Erythroblast (primary cell): ENCODE data around the gene MICA.

Experiments
- DNase-seq, 2 experiments: peaks; one replicate each; lab custom pipeline; 2025; lab: John Stamatoyannopoulos, UW
- GATA1 ChIP-seq: IDR thresholded peaks from 2 replicates; pipeline ENCODE4 v1.6.1; 2011; ENCODE audit warnings: low read depth, mild to moderate bottlenecking, control low read depth, low read length, moderate library complexity
- POLR2A ChIP-seq: IDR thresholded peaks from 2 replicates; pipeline ENCODE4 v1.6.1; 2011; ENCODE audit warnings: mild to moderate bottlenecking, low read length

Gene MICA

DNA sequence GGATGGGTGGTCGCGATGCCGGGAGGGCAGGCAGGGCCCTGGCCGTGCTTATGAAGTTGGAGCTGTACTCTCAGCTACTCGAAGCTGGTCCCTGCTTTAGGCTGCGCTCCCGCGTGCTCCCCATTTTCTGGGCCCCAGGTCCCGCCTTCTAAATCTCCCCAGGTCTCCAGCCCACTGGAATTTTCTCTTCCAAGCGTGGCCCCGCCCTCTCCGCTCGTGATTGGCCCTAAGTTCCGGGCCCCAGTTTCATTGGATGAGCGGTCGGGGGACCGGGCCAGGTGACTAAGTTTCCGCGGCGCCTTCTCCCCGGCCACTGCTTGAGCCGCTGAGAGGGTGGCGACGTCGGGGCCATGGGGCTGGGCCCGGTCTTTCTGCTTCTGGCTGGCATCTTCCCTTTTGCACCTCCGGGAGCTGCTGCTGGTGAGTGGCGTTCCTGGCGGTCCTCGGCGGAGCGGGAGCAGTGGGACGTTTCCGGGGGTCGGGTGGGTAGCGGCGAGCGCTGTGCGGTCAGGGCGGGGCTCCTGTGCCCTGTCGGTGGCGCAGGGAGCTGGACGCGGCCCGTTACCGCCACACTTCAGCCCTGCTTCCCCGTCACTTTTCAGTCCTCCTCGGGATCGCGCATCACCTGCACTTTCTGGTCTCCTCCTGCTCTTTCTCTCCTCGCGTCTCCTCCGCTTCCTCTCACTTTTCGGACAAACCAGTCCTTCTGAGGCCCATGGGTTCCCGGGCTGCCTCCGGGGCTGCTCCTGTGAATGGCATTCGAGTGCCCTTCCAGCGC is at the start of gene MICA:
Gene MICA, plus strand, starts transcription at position 313 of the 778 bp plus-strand sequence. Its CDS starts 38 bp downstream, at position 351.
- peak; percentile 54 to 74 for DNase-seq
- TF ChIP-seq GATA1 (no peak), POLR2A (peak; percentile 27)

GRCh38 chr6:31354158-31354863 is 49.1 kb upstream of the MICA start:
- DNase-seq: no peak
- TF ChIP-seq POLR2A (no peak), GATA1 (no peak)

GRCh38 chr6:31354864-31355582 is 48.4 kb upstream of the MICA start:
- TF ChIP-seq GATA1 (no peak), POLR2A (no peak)
- DNase-seq: no peak

GRCh38 chr6:31355583-31355948 is 47.8 kb upstream of the MICA start:
- no peak for DNase-seq
- TF ChIP-seq GATA1: no peak
- TF ChIP-seq POLR2A: no peak

DNA sequence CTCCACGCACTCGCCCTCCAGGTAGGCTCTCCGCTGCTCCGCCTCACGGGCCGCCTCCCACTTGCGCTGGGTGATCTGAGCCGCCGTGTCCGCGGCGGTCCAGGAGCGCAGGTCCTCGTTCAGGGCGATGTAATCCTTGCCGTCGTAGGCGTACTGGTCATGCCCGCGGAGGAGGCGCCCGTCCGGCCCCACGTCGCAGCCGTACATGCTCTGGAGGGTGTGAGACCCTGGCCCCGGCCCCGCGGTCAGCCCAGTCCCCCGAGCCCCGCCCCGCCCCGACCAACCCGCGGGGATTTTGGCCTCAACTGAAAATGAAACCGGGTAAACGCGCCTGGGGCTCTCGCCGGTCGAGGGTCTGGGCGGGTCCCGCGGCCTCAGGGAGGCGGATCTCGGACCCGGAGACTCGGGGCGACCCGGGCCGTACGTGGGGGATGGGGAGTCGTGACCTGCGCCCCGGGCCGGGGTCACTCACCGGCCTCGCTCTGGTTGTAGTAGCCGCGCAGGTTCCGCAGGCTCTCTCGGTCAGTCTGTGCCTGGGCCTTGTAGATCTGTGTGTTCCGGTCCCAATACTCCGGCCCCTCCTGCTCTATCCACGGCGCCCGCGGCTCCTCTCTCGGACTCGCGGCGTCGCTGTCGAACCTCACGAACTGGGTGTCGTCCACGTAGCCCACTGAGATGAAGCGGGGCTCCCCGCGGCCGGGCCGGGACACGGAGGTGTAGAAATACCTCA is 47.0 kb upstream of the MICA start:
- DNase-seq: peak in 1 of 2 experiments; percentile 59
- TF ChIP-seq GATA1 (no peak), POLR2A (no peak)

DNA sequence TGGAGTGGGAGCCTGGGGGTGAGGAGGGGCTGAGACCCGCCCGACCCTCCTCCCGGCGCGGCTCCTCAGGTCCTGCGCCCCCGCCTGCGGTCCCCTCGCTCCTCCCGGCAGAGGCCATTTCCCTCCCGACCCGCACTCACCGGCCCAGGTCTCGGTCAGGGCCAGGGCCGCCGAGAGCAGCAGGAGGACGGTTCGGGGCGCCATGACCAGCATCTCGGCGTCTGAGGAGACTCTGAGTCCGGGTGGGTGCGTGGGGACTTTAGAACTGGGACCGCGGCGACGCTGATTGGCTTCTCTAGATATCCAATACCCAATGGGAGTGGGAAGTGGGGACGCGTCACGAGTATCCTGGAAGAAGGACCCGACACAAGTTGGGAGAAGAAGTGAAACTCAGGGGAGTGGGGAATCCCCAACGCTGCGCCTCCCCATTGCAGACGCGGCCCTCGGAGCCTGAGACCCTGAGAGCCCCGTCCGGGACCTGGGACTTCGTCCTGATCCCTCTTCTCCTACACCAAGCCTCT is 46.4 kb upstream of the MICA start, which contains the start of gene HLA-B:
Gene HLA-B, minus strand, starts transcription at position 234 of the 521 bp plus-strand sequence. Its CDS starts 21 bp downstream, at position 213.
- TF ChIP-seq POLR2A (peak; percentile 54), GATA1 (no peak)
- peak; percentile 71 to 88 for DNase-seq

GRCh38 chr6:31357886-31358285 is 45.5 kb upstream of the MICA start:
- no peak for TF ChIP-seq POLR2A
- no peak for TF ChIP-seq GATA1
- DNase-seq: no peak

GRCh38 chr6:31358302-31358701 is 45.1 kb upstream of the MICA start:
- no peak for DNase-seq
- no peak for TF ChIP-seq GATA1
- TF ChIP-seq POLR2A: no peak

DNA sequence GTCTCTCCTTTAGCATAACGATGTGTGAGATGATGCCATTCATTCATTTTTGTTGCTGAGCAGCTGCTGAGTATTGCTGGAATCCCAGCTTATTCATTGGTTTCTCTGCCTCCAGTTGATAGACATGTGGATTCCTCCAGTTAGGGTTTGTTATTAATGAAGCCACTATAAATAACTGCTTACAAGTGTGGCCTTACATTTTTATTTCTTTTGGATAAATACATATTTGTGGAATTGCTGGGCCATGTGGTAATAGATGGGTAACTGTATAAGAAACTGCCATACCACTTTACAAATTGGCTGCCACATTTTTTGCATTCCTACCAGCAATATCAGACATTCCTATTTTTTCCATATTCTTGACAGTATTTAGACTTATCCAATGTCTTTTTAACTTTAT is 43.8 kb upstream of the MICA start:
- no peak for TF ChIP-seq GATA1
- TF ChIP-seq POLR2A: no peak
- no peak for DNase-seq

DNA sequence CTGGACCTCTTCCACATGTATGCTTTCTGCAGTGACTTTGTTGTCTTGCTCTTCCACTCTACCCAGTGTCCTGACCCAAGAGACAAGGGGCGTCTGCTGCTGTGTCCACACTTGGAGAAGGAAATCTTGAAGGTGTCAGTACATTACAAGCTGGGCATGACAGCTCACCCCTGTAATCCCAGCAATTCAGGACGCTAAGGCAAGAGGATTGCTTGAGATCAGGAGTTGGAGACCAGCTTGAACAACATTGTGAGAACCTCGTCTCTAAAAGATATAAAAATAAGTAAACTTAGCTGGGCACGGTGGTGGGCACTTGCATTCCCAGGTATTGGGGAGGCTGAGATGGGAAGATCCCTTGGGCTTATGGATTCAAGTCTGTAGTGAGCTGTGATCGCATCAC is 40.6 kb upstream of the MICA start:
- TF ChIP-seq POLR2A: no peak
- no peak for TF ChIP-seq GATA1
- DNase-seq: no peak

DNA sequence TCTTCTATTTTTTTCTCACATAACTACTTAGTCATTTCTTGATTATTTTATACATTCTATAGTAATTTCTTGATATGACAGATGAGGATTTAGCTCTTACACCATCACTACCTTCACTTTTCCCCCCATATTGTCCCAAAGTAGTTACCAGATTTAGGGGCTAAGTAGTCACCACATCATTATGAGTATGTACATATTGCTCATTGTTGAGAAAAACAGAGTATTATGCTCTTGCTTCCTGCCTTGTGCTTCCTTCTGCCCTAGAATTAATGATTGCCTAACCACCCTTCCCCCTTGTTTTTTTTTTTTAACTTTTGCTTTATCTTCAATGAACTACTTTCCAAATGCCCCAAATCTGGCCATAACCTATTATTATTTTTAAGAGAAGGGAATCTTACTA is 39.6 kb upstream of the MICA start:
- DNase-seq: no peak
- TF ChIP-seq GATA1 (no peak), POLR2A (no peak)

GRCh38 chr6:31365864-31366263 is 37.5 kb upstream of the MICA start:
- DNase-seq: no peak
- TF ChIP-seq POLR2A: no peak
- no peak for TF ChIP-seq GATA1
